Right lobe of liver (tissue), 6 donors: Measurements from ENCODE around the gene DFFA. TPM values are rescaled to one million over a fixed set of nuclear protein-coding genes. Genes with fewer than 3 reads are reported as not detected.

ENCODE experiments used
- ATAC-seq, 4 donors: fragments of 200-7000 bp; cut with Tn5 transposase; one replicate each; pipeline ENCODE4 v1.9.1; 2020; ENCODE audit warnings: mild to moderate bottlenecking in 4 of 4, moderate library complexity in 4 of 4
- DNase-seq, 3 donors: peaks; one replicate each; pipeline ENCODE4 v3.0.0-alpha.2; 2020
- H3K27ac ChIP-seq, 3 donors: fragments of 200-600 bp; one replicate each; pipeline ENCODE4 v1.8.0; 2022
- H3K27me3 ChIP-seq, 2 donors: fragments of 200-600 bp; one replicate each; pipeline ENCODE4 v1.8.0; 2022
- H3K36me3 ChIP-seq, 4 donors: fragments of 200-600 bp; sonication (generic) in 1 of 4; one replicate each; pipeline versions ENCODE4 v1.5.1 to v1.8.0; 2017 to 2022; ENCODE audit warnings: control low read depth in 1 of 4
- H3K4me1 ChIP-seq, 4 donors: fragments of 200-600 bp; sonication (generic) in 1 of 4; one replicate each; pipeline versions ENCODE4 v1.5.1 to v1.8.0; 2017 to 2022; ENCODE audit warnings: control low read depth in 1 of 4
- H3K4me3 ChIP-seq, 3 donors: fragments of 200-600 bp; one replicate each; pipeline ENCODE4 v1.8.0; 2022
- H3K9me3 ChIP-seq, 4 donors: fragments of 200-600 bp; sonication (generic) in 1 of 4; one replicate each; pipeline versions ENCODE4 v1.5.1 to v1.8.0; 2017 to 2022; ENCODE audit warnings: control low read depth in 1 of 4
- POLR2A ChIP-seq: fragments of 450-650 bp; IDR thresholded peaks from one replicate; pipeline ENCODE4 v1.6.1; 2017; ENCODE audit warnings: antibody characterized with exemption, mild to moderate bottlenecking
- WGBS: methylation state at CpG from one replicate; pipeline ENCODE4 v1.1.6; 2018; ENCODE audit warnings: low coverage, low lambda C conversion rate; ENCODE audit not compliant: insufficient coverage; ENCODE audit errors: missing lambda C conversion rate; 5-methylcytosine and 5-hydroxymethylcytosine counted together
- intact Hi-C, 2 donors: fragments of 100-400 bp; cut with DNase I; formaldehyde crosslinking; loops; one replicate each; pipeline versions ENCODE4 v1.11.2 to v1.14.1; 2022
- total RNA-seq, 6 experiments: library from RNA; depleted of rRNA in 2 of 6; stranded (reverse); fragments of >200 nt in 2 of 6; fragmentation: NEBNext Ultra II Directional in 3 of 6; extraction: Animal tissue kit (Norgen Biotek cat#: 25700) in 3 of 6; gene quantifications; one replicate each; pipeline versions ENCODE4 v1.1.0 to v1.2.4, GENCODE V29; 2016 to 2023
- TF ChIP-seq, protein P1 (sequence below), 4 donors: fragments of 200-600 bp in 3 of 4; fragments of 450-650 bp in 1 of 4; IDR thresholded peaks; one replicate each; pipeline versions ENCODE4 v1.5.1 to v1.8.0; 2016 to 2022; ENCODE audit warnings: antibody characterized with exemption in 4 of 4, mild to moderate bottlenecking in 2 of 4
- donor health status: DM: no; HTN: yes; CAD: no.
- donor health status: DM: no; HTN: no; CAD: no.
- donor health status: DM: no; HTN: no; CAD: no.
- donor health status: DM: no; HTN: yes; CAD: no.
- donor health status: DM: no; HTN: yes; CAD: no.

The DFFA gene
- total RNA-seq, 6 experiments from 2014 or later = 14.1 to 24.8 (median 16.9) TPM

DNA sequence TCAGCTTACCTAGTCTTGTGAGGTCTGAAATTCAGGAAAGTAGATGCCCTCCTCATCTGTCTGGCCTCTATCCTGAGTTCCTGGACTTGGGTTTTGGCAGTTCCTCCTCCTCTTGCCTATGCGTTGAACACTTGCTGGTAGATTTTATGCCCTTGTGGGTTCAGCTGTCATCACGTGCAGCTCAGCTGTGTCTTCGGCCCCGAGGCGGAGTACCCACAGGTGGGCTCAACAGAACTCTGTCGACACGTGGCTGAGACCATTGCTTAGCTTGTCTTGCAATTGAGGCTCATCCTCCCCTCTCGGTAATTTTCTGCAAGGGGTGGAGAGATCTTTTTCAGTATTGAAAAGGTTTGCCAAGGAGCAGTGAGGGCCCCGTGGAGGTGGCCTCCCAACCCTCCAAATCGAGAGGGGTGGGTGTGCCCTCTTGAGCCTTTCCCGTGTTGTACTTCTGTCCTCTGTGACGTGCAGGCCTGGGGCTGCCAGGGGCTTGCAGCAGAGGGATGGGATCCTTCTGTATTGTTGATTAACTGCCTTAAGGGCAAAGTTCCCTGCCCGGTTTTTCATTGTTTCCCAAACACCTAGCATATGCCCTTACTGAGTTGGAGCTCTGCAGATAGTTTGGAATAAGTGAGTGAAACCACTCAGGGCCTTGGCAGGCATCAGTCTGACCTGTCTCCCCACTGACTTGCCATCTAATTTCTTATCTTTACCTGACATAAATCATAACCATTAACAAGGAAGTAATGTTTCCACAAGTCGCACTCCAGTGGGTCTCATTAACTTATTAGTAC, 39.2 kb downstream of the DFFA start:
- ATAC-seq = no peak
- no peaks in the 10 kb centered on the region for H3K27me3 ChIP-seq
- no peaks in the 10 kb centered on the region for H3K36me3 ChIP-seq
- H3K4me3 ChIP-seq = no peak overlapping the region
- no peak overlapping the region for H3K27ac ChIP-seq
- intact Hi-C loops = loop anchor here (5.0 kb wide), 2 partner anchors 59 to 64 kb away; no protein-coding TSS in a partner anchor
- TF ChIP-seq, protein P1, sequence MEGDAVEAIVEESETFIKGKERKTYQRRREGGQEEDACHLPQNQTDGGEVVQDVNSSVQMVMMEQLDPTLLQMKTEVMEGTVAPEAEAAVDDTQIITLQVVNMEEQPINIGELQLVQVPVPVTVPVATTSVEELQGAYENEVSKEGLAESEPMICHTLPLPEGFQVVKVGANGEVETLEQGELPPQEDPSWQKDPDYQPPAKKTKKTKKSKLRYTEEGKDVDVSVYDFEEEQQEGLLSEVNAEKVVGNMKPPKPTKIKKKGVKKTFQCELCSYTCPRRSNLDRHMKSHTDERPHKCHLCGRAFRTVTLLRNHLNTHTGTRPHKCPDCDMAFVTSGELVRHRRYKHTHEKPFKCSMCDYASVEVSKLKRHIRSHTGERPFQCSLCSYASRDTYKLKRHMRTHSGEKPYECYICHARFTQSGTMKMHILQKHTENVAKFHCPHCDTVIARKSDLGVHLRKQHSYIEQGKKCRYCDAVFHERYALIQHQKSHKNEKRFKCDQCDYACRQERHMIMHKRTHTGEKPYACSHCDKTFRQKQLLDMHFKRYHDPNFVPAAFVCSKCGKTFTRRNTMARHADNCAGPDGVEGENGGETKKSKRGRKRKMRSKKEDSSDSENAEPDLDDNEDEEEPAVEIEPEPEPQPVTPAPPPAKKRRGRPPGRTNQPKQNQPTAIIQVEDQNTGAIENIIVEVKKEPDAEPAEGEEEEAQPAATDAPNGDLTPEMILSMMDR (IDR thresholded peaks at IDR 0.05) = no peak
- no peak for TF ChIP-seq POLR2A
- 72% methylated on average over 7 of the region's 14 CpGs for WGBS
- peak in 1 of 3 donors; percentile 41 for DNase-seq
- H3K9me3 ChIP-seq = no peaks in the 10 kb centered on the region
- peaks cover 0 to 7% (median 0%) of the 10 kb centered on the region in 4 donors for H3K4me1 ChIP-seq

DNA sequence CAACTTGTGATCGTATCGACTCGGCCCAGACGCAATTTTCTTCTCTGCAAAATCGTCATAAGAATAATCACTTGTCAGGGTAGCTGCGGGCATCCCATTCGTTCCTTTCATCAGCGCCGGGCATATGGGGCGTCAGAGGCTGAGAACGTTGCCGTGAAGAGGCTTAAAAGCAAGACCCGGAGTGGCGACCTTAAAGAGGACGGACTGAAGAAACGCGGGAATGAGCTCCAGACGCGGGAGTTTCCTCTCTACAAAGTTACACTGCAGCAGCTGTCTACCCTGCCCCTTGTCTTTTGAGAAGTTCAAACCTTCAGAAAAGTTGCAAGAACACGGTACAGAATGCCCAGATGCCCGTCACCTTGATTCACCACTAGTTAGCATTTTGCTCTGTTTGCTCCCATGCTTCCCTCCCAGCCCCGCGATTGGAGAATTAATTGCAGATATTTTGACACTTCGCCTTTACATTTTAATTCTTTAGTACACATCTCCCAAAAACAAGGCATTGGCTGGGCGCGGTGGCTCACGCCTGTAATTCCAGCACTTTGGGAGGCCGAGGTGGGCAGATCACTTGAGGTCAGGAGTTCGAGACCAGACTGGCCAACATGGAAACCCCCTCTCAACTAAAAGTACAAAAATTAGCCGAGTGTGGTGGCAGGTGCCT, 41.1 kb downstream of the DFFA start:
- DNase-seq = peak in 1 of 3 donors; percentile 38
- no peak for TF ChIP-seq POLR2A
- TF ChIP-seq, protein P1 (IDR thresholded peaks at IDR 0.05) = no peak
- Histone ChIP-seq H3K9me3 (no peaks in the 10 kb centered on the region), H3K4me1 (peaks cover 0 to 7% (median 0%) of the 10 kb centered on the region in 4 donors), H3K27ac (no peak overlapping the region), H3K4me3 (peak overlapping the region; percentile 84 to 95 (median 89)), H3K36me3 (no peaks in the 10 kb centered on the region), H3K27me3 (no peaks in the 10 kb centered on the region)
- no peak for ATAC-seq
- 22% methylated on average over 30 of the region's 30 CpGs for WGBS
- intact Hi-C loops = loop anchor here (5.0 kb wide), 2 partner anchors 61 to 66 kb away; no protein-coding TSS in a partner anchor

DNA sequence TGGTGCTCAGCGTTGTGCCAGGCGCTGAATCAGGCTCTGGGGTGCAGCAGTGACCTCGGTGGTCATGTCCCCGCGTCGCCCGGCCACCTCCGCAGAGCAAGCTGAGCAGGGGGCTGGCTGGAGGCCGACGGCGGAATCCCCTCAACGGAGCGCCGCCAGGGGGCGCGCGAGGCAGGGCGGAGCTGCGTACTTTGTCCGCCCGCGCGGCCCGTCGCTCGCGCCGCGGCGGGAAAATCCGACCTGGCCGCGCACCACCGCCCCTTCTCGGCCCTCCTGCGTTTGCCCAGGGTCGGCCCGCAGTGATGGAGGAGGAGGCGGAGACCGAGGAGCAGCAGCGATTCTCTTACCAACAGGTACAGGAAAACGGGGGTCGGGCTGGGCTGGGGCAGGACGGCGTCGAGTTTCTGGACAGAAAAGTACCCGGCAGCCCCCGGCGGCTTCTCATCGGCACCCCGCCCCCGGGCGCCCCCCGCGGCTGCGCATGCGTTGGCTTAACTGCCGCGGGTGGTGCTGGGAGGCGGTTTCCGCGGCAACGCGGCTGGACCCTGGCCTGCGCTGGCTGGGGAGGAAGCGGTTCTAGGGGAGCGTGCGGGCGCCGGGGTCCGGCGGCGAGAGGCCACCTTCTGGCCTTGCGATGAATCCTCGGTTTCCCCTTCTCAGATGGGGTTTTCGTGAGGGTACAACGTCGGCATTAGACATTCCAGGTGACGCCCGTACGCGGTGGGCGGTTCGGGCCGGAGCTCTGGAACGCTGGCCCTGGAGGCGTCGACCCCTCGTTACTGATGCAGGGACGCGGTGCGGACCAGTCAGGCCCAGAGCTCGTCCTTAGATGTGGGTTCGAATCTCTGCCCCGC, 41.9 kb downstream of the DFFA start, which contains the start of gene CENPS:
Gene CENPS, plus strand, starts transcription at position 218 of the 854 bp plus-strand sequence. Its CDS starts 85 bp downstream, at position 303.
- intact Hi-C loops = loop anchor here (5.0 kb wide), 2 partner anchors 62 to 67 kb away; no protein-coding TSS in a partner anchor
- H3K4me1 ChIP-seq = peaks cover 0 to 7% (median 0%) of the 10 kb centered on the region in 4 donors
- TF ChIP-seq, protein P1 (IDR thresholded peaks at IDR 0.05) = peak; percentile 92 to 99 (median 96)
- TF ChIP-seq POLR2A = no peak
- no peaks in the 10 kb centered on the region for H3K9me3 ChIP-seq
- no peaks in the 10 kb centered on the region for H3K36me3 ChIP-seq
- WGBS = 0% methylated on average over 29 of the region's 95 CpGs
- peak within 1 kb of the TSS; percentile 84 to 95 (median 89) for H3K4me3 ChIP-seq
- ATAC-seq = peak; percentile 91 to 96 (median 93)
- H3K27me3 ChIP-seq = no peaks in the 10 kb centered on the region
- no peak within 1 kb of the TSS for H3K27ac ChIP-seq
- DNase-seq = peak; percentile 93 to 95 (median 95)

DNA sequence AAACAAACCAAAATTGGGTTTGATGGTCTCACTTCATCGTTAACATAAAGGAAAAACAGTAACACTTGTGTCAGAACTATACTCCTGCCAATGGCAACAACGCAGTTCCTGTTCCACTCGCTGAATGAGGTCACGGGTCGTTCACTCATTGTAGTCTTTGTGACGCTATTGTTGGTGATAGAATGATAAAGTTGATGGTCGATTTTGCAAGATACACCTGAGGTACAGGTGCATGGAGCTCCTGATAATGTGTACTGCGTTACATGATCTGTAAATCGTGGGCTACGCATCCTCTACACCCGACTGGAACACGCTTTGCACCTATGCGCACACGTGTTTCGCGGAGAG, 42.5 kb downstream of the DFFA start:
- ATAC-seq = peak in 1 of 4 donors; percentile 2
- no peak for DNase-seq
- Histone ChIP-seq H3K9me3 (no peaks in the 10 kb centered on the region), H3K27ac (no peak overlapping the region), H3K36me3 (no peaks in the 10 kb centered on the region), H3K4me3 (peak overlapping the region; percentile 84 to 95 (median 89)), H3K4me1 (peaks cover 0 to 7% (median 0%) of the 10 kb centered on the region in 4 donors), H3K27me3 (no peaks in the 10 kb centered on the region)
- 30% methylated on average over 7 of the region's 16 CpGs for WGBS
- no peak for TF ChIP-seq POLR2A
- TF ChIP-seq, protein P1 (IDR thresholded peaks at IDR 0.05) = no peak
- intact Hi-C loops = loop anchor here (5.0 to 10.0 kb wide), 3 partner anchors 55 to 67 kb away; no protein-coding TSS in a partner anchor
